ENCODE data around the gene SDCCAG8.

SDCCAG8 gene

DNA sequence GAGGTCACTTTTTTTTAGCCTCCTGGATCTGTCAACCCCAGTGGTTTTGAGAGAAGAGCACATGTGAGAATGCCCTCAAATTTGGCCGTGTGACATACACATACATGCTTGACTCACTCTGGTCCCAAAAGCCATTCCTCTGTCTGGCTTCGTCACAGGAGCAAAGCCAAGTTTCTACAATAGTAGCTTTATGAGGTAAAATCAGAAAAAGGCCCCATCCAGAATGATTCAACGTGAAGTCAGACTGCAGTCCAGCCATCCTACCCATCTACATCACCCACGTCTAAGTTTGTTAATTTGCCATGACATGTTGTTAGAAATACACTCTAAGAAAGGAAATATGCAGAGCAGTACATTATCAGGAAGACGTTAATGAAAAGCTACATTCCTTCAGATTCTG is 245.2 kb downstream of the SDCCAG8 start:
- peaks cover 16% of the 10 kb centered on the region for H3K36me3 ChIP-seq (ENCODE audit: insufficient read depth, low read length)
- H3K27me3 ChIP-seq (ENCODE audit: insufficient read depth, low read length) = no peaks in the 10 kb centered on the region
- no peak overlapping the region for H3K4me3 ChIP-seq (ENCODE audit: low read length)
- H3K4me1 ChIP-seq (ENCODE audit: insufficient read depth, low read length) = peaks cover 10% of the 10 kb centered on the region
- H2AFZ ChIP-seq (ENCODE audit: low read depth, low read length) = no peak overlapping the region
- H3K9me3 ChIP-seq (ENCODE audit: low read length) = peaks cover 9% of the 10 kb centered on the region

DNA sequence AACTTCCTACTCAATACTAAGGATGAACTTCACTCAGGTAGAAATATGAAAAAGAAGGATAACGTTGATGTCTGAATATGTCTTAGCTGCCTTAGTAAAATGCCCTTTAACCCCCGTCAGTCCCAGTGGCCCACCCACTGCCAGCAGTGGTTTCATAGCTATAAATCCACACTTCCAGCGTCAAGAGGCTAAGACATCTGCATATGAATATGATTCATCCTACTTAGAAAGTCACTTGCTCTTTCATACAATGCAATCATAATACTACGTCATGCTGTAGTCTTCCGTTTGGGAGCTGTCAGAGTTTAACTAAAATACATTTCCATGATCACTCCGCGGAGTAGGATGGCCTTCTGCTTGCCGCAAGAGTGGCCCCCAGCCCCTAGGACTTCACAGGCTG is 247.3 kb downstream of the SDCCAG8 start:
- H3K4me1 ChIP-seq (ENCODE audit: insufficient read depth, low read length) = peaks cover 29% of the 10 kb centered on the region
- H2AFZ ChIP-seq (ENCODE audit: low read depth, low read length) = no peak overlapping the region
- no peak overlapping the region for H3K4me3 ChIP-seq (ENCODE audit: low read length)
- H3K27me3 ChIP-seq (ENCODE audit: insufficient read depth, low read length) = no peaks in the 10 kb centered on the region
- H3K9me3 ChIP-seq (ENCODE audit: low read length) = peaks cover 3% of the 10 kb centered on the region
- H3K36me3 ChIP-seq (ENCODE audit: insufficient read depth, low read length) = peaks cover 20% of the 10 kb centered on the region

DNA sequence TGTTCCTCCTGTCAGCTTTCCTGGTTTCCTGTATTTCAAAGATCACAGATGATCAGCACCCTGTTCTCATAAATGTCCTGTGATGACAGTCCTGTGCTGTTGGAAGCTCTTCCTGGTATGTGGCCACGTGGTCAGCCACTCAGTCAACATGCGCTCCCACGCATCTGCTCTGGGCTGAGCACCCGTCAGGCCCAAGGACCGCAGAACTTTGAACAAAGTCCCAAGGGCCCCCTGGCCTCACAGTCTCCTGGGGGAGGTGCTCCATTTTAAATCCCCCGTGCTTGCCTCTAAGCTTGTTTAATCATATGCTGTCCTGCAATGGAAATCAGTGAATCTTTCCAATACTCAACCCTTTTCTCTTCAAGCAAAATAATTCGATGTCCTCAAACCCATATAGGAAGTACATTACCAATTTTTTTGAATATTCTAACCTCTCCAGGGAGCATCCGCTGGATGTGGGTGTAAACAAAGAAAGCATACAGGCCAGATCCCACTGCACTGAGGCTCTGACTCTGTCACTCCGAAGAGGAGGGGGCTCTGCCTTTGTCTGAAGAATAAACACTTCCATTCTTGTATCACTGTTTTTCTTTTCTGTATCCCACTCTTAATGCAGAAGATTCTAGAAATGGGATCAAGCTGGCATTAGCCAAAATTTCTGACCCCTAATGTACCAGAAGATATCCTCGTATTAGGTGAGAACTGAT is 250.3 kb downstream of the SDCCAG8 start:
- H3K4me3 ChIP-seq (ENCODE audit: low read length) = no peak overlapping the region
- peaks cover 35% of the 10 kb centered on the region for H3K4me1 ChIP-seq (ENCODE audit: insufficient read depth, low read length)
- peaks cover 3% of the 10 kb centered on the region for H3K9me3 ChIP-seq (ENCODE audit: low read length)
- no peak overlapping the region for H2AFZ ChIP-seq (ENCODE audit: low read depth, low read length)
- peaks cover 22% of the 10 kb centered on the region for H3K36me3 ChIP-seq (ENCODE audit: insufficient read depth, low read length)
- H3K27me3 ChIP-seq (ENCODE audit: insufficient read depth, low read length) = no peaks in the 10 kb centered on the region

DNA sequence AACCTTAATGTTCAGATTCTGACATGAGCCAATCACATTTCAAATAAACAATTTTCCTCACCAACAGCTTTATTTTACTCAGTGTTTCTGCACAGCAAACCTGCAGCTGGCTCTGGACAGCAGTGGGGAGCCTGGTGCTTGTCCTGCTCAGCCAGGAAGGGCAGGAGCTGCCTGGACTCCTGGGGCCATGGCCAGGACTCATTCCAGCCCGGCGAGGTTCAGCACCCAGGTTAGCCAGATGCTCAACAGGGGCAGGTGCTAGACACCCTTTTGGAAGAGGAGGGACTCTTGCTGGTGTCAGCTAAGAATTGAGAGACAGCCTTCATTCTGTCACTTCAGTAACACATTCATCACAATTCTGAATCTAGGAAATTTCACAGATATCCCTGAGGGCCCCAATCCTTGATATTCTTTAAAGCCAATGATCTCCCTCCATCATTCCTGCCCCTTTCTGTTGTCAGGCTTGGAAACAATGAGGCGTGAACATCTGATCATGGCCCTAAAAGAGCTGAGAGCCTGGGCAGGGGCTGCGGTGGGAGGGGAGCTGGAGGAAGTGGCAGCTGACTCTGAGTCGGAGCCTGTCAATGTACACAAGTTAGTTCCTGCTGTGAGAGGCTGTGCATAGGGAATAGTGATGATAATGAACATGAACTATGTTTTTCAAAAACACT is 251.3 kb downstream of the SDCCAG8 start:
- Histone ChIP-seq H3K4me1 (ENCODE audit: insufficient read depth, low read length) (peaks cover 35% of the 10 kb centered on the region), H3K27me3 (ENCODE audit: insufficient read depth, low read length) (no peaks in the 10 kb centered on the region), H3K9me3 (ENCODE audit: low read length) (peaks cover 3% of the 10 kb centered on the region), H2AFZ (ENCODE audit: low read depth, low read length) (no peak overlapping the region), H3K4me3 (ENCODE audit: low read length) (no peak overlapping the region), H3K36me3 (ENCODE audit: insufficient read depth, low read length) (peaks cover 29% of the 10 kb centered on the region)

DNA sequence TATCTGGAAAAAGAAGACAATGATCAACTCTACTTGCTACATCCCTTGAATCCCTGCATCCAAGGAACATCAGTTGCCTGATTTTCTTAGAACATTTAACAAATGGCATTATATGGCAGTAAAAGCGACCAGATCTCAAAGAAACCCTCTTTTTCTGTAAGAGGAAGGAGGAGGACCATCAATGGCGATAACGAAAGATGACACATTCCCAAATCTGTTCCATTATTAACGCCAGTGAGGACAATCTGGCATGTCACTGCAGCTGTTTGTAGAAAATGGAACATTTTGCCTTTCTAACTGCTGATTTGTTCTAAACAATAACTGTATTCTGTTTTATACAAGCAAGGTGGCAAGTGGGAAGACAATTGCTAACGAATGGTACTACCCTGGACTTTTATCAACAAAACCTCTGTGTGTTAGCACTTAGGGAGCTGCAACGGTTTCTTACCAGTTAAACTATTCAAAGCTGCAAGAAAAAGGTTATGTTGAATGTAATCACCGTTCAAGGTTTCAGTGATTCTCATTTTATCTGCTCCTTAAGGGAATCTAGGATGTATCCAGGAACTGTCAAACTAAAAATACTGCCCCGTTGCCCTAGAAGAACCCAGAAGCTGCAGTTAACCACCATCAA is 251.9 kb downstream of the SDCCAG8 start:
- Histone ChIP-seq H3K4me1 (ENCODE audit: insufficient read depth, low read length) (peaks cover 35% of the 10 kb centered on the region), H3K4me3 (ENCODE audit: low read length) (no peak overlapping the region), H3K9me3 (ENCODE audit: low read length) (peaks cover 3% of the 10 kb centered on the region), H2AFZ (ENCODE audit: low read depth, low read length) (no peak overlapping the region), H3K36me3 (ENCODE audit: insufficient read depth, low read length) (peaks cover 29% of the 10 kb centered on the region), H3K27me3 (ENCODE audit: insufficient read depth, low read length) (no peaks in the 10 kb centered on the region)

DNA sequence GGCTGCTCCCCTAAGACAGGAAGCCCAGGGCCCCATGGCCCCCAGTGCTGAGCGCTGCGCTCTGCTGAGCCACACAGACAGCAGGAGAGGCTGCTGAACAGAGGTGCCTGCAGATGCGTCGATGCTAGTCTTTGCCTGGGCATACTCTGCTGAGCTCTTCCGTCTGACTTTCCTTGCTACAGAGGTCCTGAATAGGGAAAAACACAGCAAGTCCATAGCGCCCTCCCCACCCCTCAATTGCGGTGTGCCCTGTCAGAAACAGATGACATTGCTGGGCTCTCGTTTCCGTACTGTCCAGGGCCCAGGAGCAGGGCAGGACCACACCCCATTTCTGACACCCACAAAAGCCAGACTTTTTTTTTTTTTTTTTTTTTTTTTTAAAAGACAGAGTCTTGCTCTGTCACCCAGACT is 252.5 kb downstream of the SDCCAG8 start:
- Histone ChIP-seq H3K9me3 (ENCODE audit: low read length) (peaks cover 6% of the 10 kb centered on the region), H3K36me3 (ENCODE audit: insufficient read depth, low read length) (peaks cover 29% of the 10 kb centered on the region), H3K27me3 (ENCODE audit: insufficient read depth, low read length) (no peaks in the 10 kb centered on the region), H3K4me1 (ENCODE audit: insufficient read depth, low read length) (peaks cover 32% of the 10 kb centered on the region), H2AFZ (ENCODE audit: low read depth, low read length) (no peak overlapping the region), H3K4me3 (ENCODE audit: low read length) (no peak overlapping the region)

DNA sequence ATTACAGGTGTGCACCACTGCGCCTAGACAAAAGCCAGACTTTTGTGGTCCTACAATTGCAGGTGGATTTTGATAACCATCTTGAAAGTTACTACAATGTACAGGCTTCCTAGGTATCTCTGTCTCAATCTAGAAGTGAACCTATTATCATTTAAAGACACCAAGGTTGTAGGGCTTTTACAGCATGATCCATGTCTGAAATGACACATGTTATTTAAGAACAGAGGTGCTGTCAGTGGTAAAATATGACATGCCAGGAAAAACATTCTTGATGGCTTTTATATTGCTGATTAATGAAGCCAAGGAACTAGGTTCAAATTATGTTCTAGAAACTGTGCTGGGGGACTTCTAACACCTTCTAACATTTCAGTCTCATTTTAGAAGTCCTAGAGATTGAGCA is 253.1 kb downstream of the SDCCAG8 start:
- Histone ChIP-seq H3K36me3 (ENCODE audit: insufficient read depth, low read length) (peaks cover 27% of the 10 kb centered on the region), H3K27me3 (ENCODE audit: insufficient read depth, low read length) (no peaks in the 10 kb centered on the region), H2AFZ (ENCODE audit: low read depth, low read length) (no peak overlapping the region), H3K4me3 (ENCODE audit: low read length) (no peak overlapping the region), H3K4me1 (ENCODE audit: insufficient read depth, low read length) (peaks cover 28% of the 10 kb centered on the region), H3K9me3 (ENCODE audit: low read length) (peaks cover 6% of the 10 kb centered on the region)

DNA sequence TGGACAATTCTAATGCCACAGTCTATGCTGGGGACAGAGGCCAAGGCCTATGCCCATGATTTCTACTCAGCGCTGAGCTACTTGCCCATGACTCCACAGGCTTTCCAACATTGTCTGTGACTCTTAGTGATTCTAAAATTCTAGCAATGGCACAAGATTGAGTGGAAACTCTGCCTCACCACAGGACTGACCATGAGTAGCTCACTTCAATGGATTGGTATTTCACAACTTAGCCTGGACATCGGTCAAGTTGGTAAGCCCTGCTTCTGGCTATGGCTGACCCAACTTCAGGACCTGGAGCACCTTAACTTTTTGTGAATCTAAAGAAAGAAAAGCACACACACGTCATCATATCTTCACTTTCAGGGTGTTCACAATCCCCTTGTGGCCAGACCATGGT is 255.1 kb downstream of the SDCCAG8 start:
- peaks cover 21% of the 10 kb centered on the region for H3K36me3 ChIP-seq (ENCODE audit: insufficient read depth, low read length)
- H3K27me3 ChIP-seq (ENCODE audit: insufficient read depth, low read length) = no peaks in the 10 kb centered on the region
- peaks cover 4% of the 10 kb centered on the region for H3K9me3 ChIP-seq (ENCODE audit: low read length)
- H3K4me1 ChIP-seq (ENCODE audit: insufficient read depth, low read length) = peaks cover 25% of the 10 kb centered on the region
- H3K4me3 ChIP-seq (ENCODE audit: low read length) = no peak overlapping the region
- no peak overlapping the region for H2AFZ ChIP-seq (ENCODE audit: low read depth, low read length)

DNA sequence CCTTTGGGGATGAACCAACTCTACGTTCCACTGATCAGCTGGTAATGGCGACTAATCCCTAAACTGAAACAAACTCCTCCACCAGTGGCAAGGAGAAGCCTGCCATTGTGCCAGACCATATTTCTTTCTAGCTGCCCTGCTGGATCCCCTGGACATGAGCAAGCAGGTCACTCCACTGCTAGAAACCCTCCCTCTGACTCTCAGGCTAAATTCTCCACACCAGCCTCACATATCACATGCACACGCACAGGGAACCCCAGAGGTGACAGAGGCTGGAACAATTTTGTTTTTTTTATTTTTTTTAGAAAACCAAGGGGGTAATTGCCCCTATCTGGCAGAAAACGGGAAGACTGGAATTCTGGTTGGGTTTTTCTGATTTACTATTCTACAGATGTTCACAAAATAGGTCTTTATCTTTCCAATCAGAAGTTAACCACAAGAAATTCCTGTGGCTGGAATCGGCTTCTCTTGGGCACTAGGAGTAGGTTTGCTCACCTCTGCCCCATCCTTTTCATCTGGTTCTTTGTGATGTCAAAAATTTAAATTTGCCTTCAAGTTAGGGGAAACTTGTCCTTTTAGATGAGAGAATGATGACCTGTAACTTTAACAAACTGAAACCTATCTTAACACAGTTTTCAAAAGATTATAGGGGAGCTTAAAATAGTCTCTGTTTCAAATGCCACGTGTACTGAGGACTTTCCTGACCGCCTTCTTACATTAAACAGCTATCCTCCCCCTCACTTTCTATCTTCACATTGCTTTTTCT is 258.1 kb downstream of the SDCCAG8 start:
- no peak overlapping the region for H3K4me3 ChIP-seq (ENCODE audit: low read length)
- no peaks in the 10 kb centered on the region for H3K27me3 ChIP-seq (ENCODE audit: insufficient read depth, low read length)
- H2AFZ ChIP-seq (ENCODE audit: low read depth, low read length) = no peak overlapping the region

DNA sequence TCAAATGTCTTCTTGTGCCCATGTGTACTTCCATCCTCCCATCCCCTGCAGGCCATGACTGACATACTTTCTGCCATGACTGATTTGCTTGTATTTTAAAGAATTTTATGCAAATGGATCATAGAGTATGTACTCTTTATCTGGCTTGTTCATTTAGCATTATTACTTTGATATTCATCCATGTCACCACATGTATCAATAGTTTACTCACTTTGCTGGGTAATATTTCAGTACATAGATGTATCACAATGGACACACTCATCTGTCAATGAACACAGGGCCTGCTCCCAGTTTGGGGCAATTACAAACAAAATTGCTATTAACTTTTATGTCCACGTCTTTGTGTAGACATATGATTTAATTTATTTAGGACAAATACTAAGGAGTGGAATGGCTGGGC is 259.1 kb downstream of the SDCCAG8 start:
- Histone ChIP-seq H3K36me3 (ENCODE audit: insufficient read depth, low read length) (peaks cover 20% of the 10 kb centered on the region), H2AFZ (ENCODE audit: low read depth, low read length) (no peak overlapping the region), H3K4me3 (ENCODE audit: low read length) (no peak overlapping the region), H3K9me3 (ENCODE audit: low read length) (peaks cover 4% of the 10 kb centered on the region), H3K4me1 (ENCODE audit: insufficient read depth, low read length) (no peaks in the 10 kb centered on the region), H3K27me3 (ENCODE audit: insufficient read depth, low read length) (no peaks in the 10 kb centered on the region)

More for the DNA sequence above, 258.1 kb downstream of the SDCCAG8 start:
- Histone ChIP-seq H3K4me1 (ENCODE audit: insufficient read depth, low read length) (no peaks in the 10 kb centered on the region), H3K9me3 (ENCODE audit: low read length) (peaks cover 4% of the 10 kb centered on the region), H3K36me3 (ENCODE audit: insufficient read depth, low read length) (peaks cover 20% of the 10 kb centered on the region)

DNA sequence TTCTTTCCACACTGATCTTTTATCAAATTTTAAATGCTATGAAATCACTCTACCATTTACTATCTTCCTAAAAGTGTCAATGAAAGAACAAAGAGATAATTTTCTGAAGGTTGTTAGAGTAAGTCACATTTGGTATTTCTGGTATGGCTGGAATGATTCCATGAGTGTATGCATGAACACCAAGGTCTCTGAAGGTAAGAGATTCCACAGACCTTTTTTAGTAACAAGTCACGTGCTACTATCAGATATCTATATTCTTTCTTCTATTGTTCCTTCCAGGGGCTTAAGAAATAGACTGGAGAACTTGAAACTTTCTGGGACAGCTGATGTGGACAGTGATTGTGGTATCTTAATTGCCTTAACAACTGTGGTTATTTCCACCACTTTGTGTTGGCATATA is 265.0 kb downstream of the SDCCAG8 start:
- Histone ChIP-seq H3K36me3 (ENCODE audit: insufficient read depth, low read length) (peaks cover 4% of the 10 kb centered on the region), H2AFZ (ENCODE audit: low read depth, low read length) (no peak overlapping the region), H3K27me3 (ENCODE audit: insufficient read depth, low read length) (no peaks in the 10 kb centered on the region), H3K9me3 (ENCODE audit: low read length) (no peaks in the 10 kb centered on the region), H3K4me3 (ENCODE audit: low read length) (no peak overlapping the region), H3K4me1 (ENCODE audit: insufficient read depth, low read length) (no peaks in the 10 kb centered on the region)

DNA sequence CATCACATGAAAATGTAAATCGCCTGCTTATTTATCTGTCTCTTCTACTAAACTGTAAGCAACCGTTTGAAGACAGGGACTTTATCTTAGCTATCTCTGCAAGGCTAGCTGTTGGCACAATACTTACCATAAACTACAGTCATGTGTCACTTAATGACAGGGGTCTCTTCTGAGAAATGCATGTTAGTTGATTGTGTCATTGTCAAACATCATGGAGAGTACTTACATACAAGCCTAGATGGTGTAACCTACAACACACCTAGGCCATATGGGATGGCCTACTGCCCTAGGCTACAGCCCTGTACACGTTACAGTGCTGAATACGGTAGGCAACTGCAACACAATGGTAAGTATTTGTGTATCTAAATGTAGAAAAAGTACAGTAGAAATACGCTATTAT is 267.9 kb downstream of the SDCCAG8 start:
- no peaks in the 10 kb centered on the region for H3K27me3 ChIP-seq (ENCODE audit: insufficient read depth, low read length)
- H3K4me3 ChIP-seq (ENCODE audit: low read length) = no peak overlapping the region
- H3K9me3 ChIP-seq (ENCODE audit: low read length) = peaks cover 4% of the 10 kb centered on the region
- H3K36me3 ChIP-seq (ENCODE audit: insufficient read depth, low read length) = no peaks in the 10 kb centered on the region
- H3K4me1 ChIP-seq (ENCODE audit: insufficient read depth, low read length) = no peaks in the 10 kb centered on the region
- no peak overlapping the region for H2AFZ ChIP-seq (ENCODE audit: low read depth, low read length)

DNA sequence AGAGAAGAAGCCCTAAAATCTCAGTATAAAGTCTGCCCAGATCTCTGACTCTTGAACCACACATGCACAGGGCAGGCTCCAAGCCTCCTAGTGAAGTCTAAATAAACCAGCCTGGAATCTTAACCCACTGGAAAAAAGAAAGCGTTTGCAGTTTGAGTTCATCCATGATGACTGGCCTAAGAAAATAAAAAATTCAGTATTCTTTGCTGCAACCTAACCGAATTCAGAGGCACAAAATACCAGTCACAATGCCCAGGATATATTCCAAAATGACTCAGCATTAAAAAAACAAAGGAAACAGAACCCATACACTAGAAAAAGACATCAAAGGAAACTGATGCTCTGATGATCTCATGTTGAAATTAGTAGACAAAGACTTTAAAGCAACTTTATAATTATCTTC is 269.2 kb downstream of the SDCCAG8 start:
- Histone ChIP-seq H2AFZ (ENCODE audit: low read depth, low read length) (no peak overlapping the region), H3K4me1 (ENCODE audit: insufficient read depth, low read length) (no peaks in the 10 kb centered on the region), H3K4me3 (ENCODE audit: low read length) (no peak overlapping the region), H3K9me3 (ENCODE audit: low read length) (peaks cover 4% of the 10 kb centered on the region), H3K36me3 (ENCODE audit: insufficient read depth, low read length) (no peaks in the 10 kb centered on the region), H3K27me3 (ENCODE audit: insufficient read depth, low read length) (no peaks in the 10 kb centered on the region)

Measured in neuron (in vitro differentiated cells).